GM21576 (cell line): ENCODE data around the gene KRTAP4-5.
"Not testable (repeated sequence)": the region's sequence is repeated elsewhere in the genome, so short reads cannot be mapped to it uniquely, and the experiment has no call there.

ENCODE experiments used
- ATAC-seq: cut with Tn5 transposase; IDR thresholded peaks from one replicate; pipeline ENCODE4 v1.9.1; 2021; ENCODE audit warnings: mild to moderate bottlenecking, moderate library complexity; ENCODE audit not compliant: unreplicated experiment

KRTAP4-5 gene

GRCh38 chr17:41147531-41148204, 2.0 kb downstream of the KRTAP4-5 start:
- ATAC-seq, result no peak

GRCh38 chr17:41145261-41145660, 4.4 kb downstream of the KRTAP4-5 start:
- ATAC-seq, result no peak

GRCh38 chr17:41144846-41145245, 4.8 kb downstream of the KRTAP4-5 start:
- no peak for ATAC-seq

GRCh38 chr17:41141361-41141760, 8.3 kb downstream of the KRTAP4-5 start:
- ATAC-seq, result no peak

GRCh38 chr17:41140360-41141131, 9.1 kb downstream of the KRTAP4-5 start, which contains the start of gene KRTAP4-6:
Gene KRTAP4-6 (minus strand): TSS chr17:41140544. CDS start chr17:41140487, 57 bp downstream.
- ATAC-seq, result no peak

DNA sequence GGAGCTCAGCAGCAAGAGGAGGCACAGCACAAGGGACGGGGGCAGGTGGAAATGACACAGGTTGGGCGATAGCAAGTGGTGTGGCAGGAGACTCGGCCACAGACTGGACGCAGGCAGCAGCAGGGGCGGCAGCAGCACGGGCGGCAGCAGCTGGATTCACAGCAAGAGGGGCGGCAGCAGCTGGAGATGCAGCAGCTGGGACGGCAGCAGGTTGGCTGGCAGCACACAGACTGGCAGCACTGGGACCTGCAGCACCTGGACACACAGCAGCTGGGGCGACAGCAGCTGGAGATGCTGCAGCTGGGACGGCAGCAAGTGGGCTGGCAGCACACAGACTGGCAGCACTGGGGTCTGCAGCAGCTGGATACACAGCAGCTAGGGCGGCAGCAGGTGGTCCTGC, 9.8 kb downstream of the KRTAP4-5 start:
- ATAC-seq, result not testable (repeated sequence)

DNA sequence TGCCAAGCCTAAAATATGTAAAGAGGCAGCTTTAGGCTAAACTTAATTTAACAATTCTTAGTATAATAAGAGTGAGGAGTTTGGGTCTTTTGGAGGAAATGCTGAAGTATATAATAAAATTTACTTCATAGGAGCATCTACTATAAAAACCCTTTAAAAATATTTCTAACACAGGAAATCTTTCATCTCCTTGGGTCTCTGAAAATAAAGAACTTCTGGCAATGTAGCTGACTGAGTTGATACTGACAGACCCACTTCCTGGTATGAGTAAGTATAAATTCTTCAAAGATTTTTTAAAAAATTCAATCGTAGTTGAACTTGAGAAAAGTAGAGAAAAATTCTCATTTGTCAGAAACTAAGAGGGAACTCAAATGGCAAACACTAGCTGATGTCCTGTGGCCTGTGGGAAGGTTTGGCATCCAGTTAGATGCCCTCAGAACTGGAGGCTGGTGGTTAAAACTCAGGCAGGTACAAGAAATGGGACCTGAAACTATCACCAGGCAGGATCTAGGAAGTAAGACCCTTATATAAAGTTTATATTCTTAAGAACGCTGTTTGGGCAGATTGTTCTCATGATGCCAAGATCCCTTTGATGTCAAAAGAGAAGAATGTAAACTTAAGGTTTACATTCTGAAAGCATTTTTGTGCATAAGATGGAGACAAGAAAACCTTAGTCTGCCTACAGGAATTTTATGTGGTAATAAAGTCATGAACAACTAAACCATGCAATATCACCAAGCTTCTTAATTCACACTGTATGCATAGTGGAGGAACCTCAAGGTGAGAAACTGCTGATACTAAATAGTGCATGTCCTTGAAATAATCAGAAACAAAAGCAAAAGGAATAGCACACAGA, 15.5 kb downstream of the KRTAP4-5 start:
- ATAC-seq, result no peak

GRCh38 chr17:41131979-41132378, 17.6 kb downstream of the KRTAP4-5 start:
- ATAC-seq, result no peak

- no peak for ATAC-seq
These were observed 22.3 kb downstream of the KRTAP4-5 start for GRCh38 chr17:41127371-41127770.

- ATAC-seq, result no peak
These were observed 23.2 kb downstream of the KRTAP4-5 start for GRCh38 chr17:41126412-41126811.

DNA sequence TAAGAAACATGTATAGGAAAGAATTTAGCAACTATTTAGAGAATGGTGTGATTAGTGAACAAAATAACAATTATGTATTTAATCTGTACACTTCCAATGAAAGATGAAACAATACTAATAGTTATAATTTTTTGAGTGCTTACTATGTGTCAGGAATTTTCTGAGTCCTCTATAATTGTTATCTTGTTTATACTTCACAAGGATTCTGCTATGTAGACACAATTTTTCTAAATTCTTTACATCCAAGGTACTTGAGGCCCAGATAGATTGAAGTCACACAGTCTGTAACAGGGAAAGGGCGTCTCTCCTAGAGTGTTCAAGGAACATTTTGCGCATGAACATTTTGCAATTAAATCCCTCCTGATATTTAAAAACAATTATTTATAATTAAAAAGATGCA, 24.6 kb downstream of the KRTAP4-5 start:
- ATAC-seq, result no peak

GRCh38 chr17:41123991-41124371, 25.6 kb downstream of the KRTAP4-5 start, which contains the start of gene KRTAP4-12:
Gene KRTAP4-12 (minus strand): TSS chr17:41124182. CDS start chr17:41124122, 60 bp downstream.
- ATAC-seq, result not testable (repeated sequence)

GRCh38 chr17:41123292-41123990, 26.2 kb downstream of the KRTAP4-5 start:
- not testable (repeated sequence) for ATAC-seq

DNA sequence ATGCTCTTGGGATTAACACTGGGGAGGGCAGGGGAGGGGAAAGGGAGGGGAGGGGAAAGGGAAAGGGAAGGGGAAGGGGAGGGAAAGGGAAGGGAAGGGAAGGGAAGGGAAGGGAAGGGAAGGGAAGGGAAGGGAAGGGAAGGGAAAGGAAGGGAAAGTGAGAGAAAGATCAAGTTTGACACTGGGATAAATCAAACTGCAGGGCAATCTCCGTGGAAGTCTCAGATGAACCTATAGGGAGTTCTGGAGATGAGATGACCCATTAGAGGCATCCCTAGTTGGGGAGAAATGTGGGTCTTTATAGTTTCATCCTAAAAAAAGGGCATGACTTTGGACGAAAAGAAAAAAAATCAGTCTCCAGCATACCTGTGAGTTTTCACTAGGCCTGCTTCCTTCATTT, 27.9 kb downstream of the KRTAP4-5 start:
- ATAC-seq, result no peak

GRCh38 chr17:41119696-41120690, 29.6 kb downstream of the KRTAP4-5 start:
- ATAC-seq, result not testable (repeated sequence)

GRCh38 chr17:41118721-41119120, 30.9 kb downstream of the KRTAP4-5 start:
- ATAC-seq, result no peak

- ATAC-seq, result not testable (repeated sequence)
These were observed 31.7 kb downstream of the KRTAP4-5 start, which contains the start of gene KRTAP4-11 for GRCh38 chr17:41117846-41118386. Gene KRTAP4-11 (minus strand): TSS chr17:41118373. CDS start chr17:41118315, 58 bp downstream.

DNA sequence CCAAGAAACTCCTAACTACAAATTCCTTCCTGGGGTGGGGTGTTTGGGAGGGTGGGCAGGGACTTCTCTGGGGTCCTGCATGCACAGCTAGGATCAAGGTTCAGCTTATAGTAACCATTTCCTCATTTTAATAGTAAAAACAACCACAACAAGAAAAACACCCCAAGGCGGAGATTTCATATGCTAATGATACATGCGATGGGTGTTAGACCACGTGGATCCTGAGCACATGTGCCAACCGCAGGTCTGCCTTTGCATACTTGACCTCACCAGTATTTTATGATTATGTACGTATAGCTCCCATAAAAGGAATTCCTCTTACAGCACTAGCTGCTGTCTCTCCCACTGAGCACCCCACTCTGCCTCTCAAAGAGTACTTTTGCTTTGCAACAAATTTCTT, 33.3 kb downstream of the KRTAP4-5 start:
- ATAC-seq, result no peak
